Astrocyte of the spinal cord (primary cell): Measurements from ENCODE around the gene ADAMTS8.

Source experiments
- DNase-seq: peaks from one replicate; pipeline ENCODE4 v3.0.0; 2011; ENCODE audit warnings: low read depth, low spot score
- H3K4me3 ChIP-seq: 2 replicates; pipeline ENCODE4 v1.5.1; 2011; ENCODE audit warnings: low read depth, mild to moderate bottlenecking, low read length, moderate library complexity
- in situ Hi-C: cut with HindIII; loops from 2 replicates; pipeline ENCODE4 v1.10.0; 2017; ENCODE audit warnings: low sequenced_read_pairs
- TF ChIP-seq, protein P1 (sequence below): IDR thresholded peaks from 2 replicates; pipeline ENCODE4 v1.5.1; 2012; ENCODE audit warnings: low read depth, mild to moderate bottlenecking, low read length, inconsistent platforms

Gene ADAMTS8

DNA sequence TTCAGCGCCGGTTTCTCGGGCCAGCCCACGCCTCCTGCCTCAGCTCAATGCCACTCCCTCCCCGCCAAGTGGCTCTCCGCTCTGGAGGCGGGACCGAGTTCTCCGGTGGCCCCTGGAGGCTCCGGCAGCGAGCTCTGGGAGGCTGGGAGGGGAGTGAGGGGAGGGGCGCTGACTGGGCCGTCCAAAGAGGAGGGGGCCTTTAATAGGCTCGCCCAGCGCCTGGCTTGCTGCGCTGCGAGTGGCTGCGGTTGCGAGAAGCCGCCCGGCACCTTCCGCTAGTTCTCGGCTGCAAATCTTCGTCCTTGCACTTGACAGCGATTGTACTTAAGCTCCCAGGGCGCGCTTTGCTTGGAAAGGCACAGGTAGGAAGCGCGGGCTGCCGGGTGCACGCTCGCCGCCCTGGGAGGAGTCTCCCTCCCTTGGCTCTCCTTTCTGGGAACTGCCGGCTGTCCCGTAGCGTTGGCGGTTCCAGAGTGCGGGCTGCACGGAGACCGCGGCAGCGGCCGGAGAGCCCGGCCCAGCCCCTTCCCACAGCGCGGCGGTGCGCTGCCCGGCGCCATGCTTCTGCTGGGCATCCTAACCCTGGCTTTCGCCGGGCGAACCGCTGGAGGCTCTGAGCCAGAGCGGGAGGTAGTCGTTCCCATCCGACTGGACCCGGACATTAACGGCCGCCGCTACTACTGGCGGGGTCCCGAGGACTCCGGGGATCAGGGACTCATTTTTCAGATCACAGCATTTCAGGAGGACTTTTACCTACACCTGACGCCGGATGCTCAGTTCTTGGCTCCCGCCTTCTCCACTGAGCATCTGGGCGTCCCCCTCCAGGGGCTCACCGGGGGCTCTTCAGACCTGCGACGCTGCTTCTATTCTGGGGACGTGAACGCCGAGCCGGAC, 20.3 kb upstream of the ADAMTS8 start, which contains the start of gene ADAMTS15:
TSS of gene ADAMTS15 (plus strand) at position 230 of the 894 bp plus-strand sequence. CDS start at position 559, 329 bp downstream.
- TF ChIP-seq, protein P1, sequence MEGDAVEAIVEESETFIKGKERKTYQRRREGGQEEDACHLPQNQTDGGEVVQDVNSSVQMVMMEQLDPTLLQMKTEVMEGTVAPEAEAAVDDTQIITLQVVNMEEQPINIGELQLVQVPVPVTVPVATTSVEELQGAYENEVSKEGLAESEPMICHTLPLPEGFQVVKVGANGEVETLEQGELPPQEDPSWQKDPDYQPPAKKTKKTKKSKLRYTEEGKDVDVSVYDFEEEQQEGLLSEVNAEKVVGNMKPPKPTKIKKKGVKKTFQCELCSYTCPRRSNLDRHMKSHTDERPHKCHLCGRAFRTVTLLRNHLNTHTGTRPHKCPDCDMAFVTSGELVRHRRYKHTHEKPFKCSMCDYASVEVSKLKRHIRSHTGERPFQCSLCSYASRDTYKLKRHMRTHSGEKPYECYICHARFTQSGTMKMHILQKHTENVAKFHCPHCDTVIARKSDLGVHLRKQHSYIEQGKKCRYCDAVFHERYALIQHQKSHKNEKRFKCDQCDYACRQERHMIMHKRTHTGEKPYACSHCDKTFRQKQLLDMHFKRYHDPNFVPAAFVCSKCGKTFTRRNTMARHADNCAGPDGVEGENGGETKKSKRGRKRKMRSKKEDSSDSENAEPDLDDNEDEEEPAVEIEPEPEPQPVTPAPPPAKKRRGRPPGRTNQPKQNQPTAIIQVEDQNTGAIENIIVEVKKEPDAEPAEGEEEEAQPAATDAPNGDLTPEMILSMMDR, result no peak
- in situ Hi-C loops, result loop anchor here (25.0 kb wide), 1 partner anchor 414 kb away; no protein-coding TSS in a partner anchor
- DNase-seq, result peak; percentile 93
- H3K4me3 ChIP-seq, result peak within 1 kb of the TSS; percentile 72

DNA sequence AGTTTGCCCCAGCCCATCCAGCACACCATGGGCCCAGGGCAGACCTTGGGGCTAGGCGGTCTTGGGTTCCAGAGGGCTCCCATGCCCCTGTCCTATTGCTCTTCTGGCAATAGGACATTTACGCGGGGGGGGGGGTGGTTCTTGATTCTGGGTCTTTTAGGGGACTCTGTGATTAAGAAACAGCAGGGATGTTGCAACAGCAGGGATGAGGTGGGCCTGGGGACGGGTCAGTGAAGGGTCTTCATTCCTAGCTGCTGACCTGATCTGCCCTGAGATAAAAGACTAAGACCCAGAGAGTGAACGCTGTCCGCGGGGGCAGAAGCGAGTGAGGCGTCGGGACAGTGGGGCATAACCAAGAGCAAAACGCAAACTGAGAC, 19.6 kb upstream of the ADAMTS8 start:
- no peak for DNase-seq
- TF ChIP-seq, protein P1, result no peak
- in situ Hi-C loops, result loop anchor here (25.0 kb wide), 1 partner anchor 414 kb away; no protein-coding TSS in a partner anchor
- peak overlapping the region; percentile 72 for H3K4me3 ChIP-seq

DNA sequence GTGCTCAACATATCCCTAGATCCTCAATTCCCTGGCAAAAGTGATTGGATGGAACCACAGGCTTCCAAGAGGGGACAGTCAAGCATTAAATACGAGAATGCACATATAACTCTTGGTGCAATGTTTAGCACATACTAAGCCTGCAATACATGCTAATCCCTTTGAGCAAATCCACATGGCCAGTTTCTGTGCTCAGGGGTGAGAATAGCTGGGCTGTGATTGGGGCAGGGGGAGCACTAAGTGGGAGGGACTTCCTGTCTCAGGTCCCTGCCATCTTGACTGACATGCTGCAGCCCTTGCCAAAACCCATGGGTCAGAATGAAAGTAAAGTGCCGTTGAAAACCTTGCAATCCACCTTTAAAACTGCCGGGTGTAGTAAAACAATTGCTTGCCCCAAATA, 17.4 kb upstream of the ADAMTS8 start:
- no peak for DNase-seq
- TF ChIP-seq, protein P1, result no peak
- in situ Hi-C loops, result loop anchor here (25.0 kb wide), 1 partner anchor 417 kb away; no protein-coding TSS in a partner anchor
- H3K4me3 ChIP-seq, result no peak overlapping the region

DNA sequence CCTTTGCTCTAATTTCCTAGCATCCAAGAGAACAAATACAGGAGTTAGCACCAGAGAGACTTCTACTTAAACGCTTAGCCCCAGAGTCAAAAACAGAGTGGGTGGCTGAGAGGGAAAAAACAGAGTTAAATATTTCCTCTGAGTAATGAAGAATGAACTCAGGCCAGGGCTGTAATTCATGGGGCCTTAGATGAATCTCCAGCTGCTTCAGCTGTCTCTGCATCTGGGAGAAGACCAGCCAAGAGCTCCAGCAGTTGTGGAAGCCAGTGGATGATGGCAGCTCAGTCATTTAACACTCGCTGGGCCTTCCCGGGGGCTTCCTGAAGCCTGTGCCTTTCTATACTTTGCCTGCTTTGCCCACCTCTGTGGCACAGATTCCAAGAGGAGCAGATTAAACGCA, 14.3 kb upstream of the ADAMTS8 start:
- DNase-seq, result peak; percentile 14
- no peak overlapping the region for H3K4me3 ChIP-seq
- in situ Hi-C loops, result loop anchor here (25.0 kb wide), 1 partner anchor 420 kb away; no protein-coding TSS in a partner anchor
- TF ChIP-seq, protein P1, result no peak

DNA sequence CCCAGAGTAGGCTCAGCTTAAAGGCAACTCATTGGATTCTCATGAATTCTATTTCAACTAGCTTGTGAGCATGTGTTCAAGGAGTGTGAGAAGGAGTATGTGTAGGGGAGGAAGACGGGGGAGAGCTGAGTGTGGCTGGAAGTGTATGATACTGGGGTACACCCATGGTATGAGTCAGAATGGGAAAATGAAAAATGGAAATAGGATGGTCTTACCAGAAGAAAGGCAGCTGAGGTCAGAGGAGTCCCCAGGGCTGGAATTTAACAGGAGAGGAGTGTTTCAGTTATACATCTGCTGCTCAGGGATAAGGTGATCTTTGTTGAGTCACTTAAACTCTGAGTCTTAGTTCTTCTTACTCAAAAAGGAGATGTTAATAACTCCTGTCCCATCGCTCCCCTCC, 13.3 kb upstream of the ADAMTS8 start:
- in situ Hi-C loops, result loop anchor here (25.0 kb wide), 1 partner anchor 421 kb away; no protein-coding TSS in a partner anchor
- no peak for DNase-seq
- TF ChIP-seq, protein P1, result no peak
- no peak overlapping the region for H3K4me3 ChIP-seq

DNA sequence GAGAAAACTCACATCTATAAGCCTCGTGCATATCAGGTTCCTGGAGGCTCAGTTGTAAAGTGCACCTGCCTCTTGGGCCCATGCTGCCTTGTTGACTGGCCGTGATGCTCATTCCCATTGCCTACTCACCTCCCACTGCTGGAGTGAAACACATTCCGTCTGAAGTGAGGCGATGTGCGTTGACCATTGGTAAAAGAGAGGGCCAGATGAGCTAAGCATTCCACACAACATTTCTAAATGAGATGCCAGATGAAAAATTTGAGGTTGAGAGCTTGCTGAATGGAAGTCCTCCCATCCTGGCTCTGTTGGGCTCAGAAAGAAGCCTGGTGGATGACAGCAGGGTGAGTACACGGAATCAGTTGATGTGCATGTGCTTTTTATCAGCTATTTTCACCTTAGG, 11.5 kb upstream of the ADAMTS8 start:
- TF ChIP-seq, protein P1, result no peak
- in situ Hi-C loops, result loop anchor here (25.0 kb wide), 1 partner anchor 422 kb away; no protein-coding TSS in a partner anchor
- no peak overlapping the region for H3K4me3 ChIP-seq
- DNase-seq, result no peak
